Spleen (tissue), 7 donors: ENCODE results near the gene RNF7.

Experiments used
- POLR2A ChIP-seq, 3 donors: fragments of 450-650 bp; IDR thresholded peaks; one replicate each; pipeline ENCODE4 v1.5.1; 2017; ENCODE audit warnings: antibody characterized with exemption in 3 of 3, mild to moderate bottlenecking in 1 of 3
- POLR2AphosphoS5 ChIP-seq, 3 donors: sonication (generic); formaldehyde crosslinking; IDR thresholded peaks; one replicate each; pipeline ENCODE4 v1.5.1; 2017; ENCODE audit warnings: antibody characterized with exemption in 3 of 3
- TF ChIP-seq, protein P1 (sequence below), 11 experiments: fragments of 200-600 bp in 7 of 11; fragments of 450-650 bp in 4 of 11; sonication (generic) in 4 of 11; IDR thresholded peaks in 8 of 11; conservative IDR thresholded peaks in 3 of 11; 1 replicate in 7 of 11; 2 replicates in 4 of 11; pipeline versions ENCODE4 v1.4.0 to v1.8.0; 2016 to 2021; ENCODE audit warnings: antibody characterized with exemption in 11 of 11, inconsistent platforms in 4 of 11, mild to moderate bottlenecking in 1 of 11
- donor health status: DM: no; HTN: no; CAD: no; lungs with moderate emphysema.
- donor health status: DM: no; HTN: no; CAD: no.
- donor health status: DM: no; HTN: no; CAD: no.

DNA sequence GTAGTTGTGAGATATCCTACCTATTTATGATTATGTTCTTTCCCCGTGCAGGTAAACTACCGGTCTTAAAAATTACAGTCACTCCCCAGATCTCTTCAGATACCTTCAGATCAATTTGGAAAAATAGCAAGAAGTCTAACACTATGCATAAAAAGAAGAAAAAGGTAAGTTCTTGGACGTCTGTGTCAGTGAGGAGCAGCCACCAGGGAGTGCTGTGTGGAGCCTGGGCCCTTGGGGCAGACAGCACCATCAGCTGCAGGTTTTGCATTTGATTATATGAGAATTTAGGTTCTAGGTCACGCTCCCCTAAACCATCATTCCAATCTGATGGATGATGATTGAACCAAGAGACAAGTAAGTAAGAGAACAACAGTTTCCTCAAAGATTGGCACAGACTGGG is 8.9 kb upstream of the RNF7 start:
- TF ChIP-seq, protein P1, sequence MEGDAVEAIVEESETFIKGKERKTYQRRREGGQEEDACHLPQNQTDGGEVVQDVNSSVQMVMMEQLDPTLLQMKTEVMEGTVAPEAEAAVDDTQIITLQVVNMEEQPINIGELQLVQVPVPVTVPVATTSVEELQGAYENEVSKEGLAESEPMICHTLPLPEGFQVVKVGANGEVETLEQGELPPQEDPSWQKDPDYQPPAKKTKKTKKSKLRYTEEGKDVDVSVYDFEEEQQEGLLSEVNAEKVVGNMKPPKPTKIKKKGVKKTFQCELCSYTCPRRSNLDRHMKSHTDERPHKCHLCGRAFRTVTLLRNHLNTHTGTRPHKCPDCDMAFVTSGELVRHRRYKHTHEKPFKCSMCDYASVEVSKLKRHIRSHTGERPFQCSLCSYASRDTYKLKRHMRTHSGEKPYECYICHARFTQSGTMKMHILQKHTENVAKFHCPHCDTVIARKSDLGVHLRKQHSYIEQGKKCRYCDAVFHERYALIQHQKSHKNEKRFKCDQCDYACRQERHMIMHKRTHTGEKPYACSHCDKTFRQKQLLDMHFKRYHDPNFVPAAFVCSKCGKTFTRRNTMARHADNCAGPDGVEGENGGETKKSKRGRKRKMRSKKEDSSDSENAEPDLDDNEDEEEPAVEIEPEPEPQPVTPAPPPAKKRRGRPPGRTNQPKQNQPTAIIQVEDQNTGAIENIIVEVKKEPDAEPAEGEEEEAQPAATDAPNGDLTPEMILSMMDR (IDR thresholded peaks at IDR 0.05 in 8 of 11, conservative IDR thresholded peaks at IDR 0.05 in 3 of 11), result no peak
- TF ChIP-seq POLR2A (IDR thresholded peaks at IDR 0.05) (no peak), POLR2AphosphoS5 (IDR thresholded peaks at IDR 0.05) (no peak)
